ENCODE data around the gene RBFOX1. TPM values are rescaled to one million over a fixed set of nuclear protein-coding genes. Genes with fewer than 3 reads are reported as not detected.

The RBFOX1 gene
- total RNA-seq, 1 donor from 2014 or later = 34.4 TPM

DNA sequence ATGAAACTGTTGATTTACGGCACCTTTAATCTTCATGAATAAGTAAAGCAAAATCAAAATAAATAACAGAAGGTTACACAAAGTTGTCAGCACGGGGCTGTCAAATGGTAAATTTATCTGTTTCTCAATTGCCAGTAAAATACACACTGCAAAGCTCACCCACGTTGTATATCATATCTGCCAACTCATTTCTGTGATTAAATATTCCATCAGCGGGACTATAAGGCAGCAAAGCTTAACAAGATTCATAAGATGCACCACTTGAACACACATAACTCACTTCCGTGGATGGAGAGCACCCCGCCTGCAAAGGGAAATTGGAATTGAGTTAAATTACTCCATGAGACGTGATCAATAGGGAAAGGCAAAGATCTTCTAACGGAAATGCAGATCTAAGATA is 280.0 kb downstream of the RBFOX1 start:
- DNase-seq = no peak

DNA sequence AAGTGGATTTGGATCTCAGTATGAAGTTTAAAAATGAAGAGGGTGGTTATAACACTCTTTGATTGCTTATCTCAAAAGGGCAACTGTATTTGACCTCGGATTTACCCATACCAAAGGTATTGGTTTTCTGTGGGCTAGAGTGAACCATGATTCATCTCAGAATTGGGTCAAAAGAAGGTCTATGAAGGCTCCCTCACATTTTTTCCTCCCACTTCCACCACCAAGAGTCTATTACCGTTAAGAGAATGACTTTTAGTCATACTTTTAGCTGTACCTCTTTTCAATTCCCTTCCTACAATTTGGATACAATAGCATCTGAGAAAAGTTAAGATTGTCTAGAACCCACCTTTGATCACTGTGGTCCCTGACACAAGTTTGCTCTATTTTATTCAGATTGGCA is 280.9 kb downstream of the RBFOX1 start:
- no peak for DNase-seq

DNA sequence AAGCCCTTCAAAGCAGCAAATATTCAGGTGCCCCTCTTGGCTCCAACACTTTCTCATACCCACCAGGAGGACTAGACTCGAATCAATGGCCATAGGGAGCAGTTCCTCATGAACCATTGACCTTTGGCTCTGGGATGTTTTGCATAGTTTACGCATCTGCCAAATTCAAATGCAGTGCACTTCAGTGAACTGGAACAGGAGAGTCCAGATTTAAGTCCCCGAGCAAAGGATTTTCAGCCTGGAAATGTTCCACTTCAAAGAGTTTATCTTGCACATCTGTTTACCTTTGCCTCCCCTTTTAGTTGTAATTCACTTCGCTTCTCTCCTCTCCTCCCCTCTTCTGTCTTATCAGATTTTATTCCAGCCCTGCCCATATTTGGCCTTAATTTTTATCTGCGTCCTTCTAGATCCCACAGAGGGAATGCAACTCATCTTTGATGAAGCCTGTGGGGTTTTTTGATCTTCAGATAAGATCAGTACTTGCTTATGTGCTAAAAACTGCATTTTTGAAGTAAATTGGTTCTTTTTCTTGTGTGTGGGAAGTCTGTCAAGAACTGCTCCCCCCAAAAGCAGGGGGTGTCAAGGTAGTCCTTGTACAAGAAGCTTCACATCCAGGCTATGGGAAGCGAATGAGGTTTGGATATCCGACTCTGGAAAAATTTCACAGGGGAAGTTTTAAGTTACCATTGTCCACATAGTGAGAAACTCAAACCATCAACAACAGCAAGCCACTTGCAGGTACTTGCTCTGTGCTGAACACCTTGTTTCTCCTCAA is 281.6 kb downstream of the RBFOX1 start:
- DNase-seq = no peak

DNA sequence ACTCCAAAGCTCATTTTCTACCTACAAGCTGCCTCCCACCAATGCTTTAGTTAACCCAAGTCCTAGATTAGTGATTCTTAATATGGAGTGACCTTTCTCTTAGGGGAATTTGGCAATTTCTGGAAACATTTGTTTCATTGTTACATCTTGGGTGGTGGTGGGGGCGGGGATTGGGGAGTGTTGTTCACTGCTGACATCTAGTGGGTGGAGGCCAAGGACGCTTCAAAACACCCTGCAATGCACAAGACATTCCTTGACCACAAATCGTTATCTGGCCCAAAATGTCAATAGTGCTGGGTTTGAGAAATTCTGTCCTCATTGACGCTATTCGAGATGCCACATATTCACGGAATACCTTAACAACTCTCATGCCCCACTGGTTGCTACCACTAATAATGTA is 282.9 kb downstream of the RBFOX1 start:
- DNase-seq = no peak

DNA sequence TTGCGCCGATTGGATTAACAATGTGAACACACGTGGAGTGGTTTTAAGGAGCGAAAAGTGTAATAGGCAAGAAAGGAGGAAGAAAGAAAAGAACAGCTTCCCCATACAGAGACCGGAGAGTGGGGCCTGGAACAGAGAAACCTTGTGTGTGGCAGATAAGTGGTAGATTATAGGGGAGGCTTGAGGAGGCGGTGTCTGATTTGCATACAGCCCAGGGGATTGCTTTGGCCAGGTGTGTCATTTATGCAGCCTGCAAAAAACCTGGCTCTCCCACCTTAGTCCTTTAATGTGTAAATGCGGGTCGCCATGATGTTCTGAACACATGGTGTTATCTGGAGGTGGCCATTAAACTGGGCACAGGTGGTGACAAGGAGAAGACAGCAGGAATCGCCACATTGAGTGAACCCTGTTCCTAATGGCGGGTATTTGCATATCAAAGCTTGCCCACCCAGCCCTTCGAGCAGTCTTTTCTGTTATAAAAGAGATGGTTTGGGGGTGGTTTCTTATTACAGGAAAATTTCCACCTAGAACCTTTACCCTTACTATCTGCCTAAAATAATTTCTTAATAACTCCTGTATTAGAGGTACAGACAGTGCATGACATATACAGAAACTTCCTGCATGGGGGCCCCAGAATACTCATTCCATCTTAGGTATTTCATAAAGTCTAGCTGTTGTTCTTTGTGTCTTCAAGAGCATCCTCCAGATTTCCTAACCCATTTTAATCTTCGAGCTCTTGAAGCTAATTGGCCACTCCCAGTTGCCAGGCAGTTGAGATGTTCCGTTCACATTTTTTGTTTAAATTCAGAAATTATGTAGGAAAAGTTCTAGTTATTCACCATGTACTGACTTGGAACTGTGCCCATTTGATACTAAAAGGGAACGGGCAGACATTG is 292.5 kb downstream of the RBFOX1 start:
- no peak for DNase-seq

DNA sequence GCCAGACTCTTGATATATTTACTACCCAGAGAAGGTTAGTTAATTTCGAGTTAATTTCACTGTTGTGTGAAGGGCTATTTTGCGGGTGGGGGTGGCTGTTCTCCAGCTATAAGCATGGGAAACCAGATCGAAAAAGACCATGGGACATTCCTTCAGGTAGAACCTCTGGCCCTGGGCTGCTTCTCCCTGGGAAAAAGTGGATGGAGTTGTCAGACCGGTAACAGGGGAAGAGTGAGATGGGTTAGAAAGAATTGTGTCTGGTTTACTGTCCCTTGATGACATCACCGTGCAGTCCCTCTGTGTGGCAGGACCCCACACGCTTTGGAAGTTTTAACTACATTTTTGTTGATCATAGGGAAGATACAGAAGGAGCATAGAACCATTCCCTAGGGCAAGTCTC is 296.3 kb downstream of the RBFOX1 start:
- DNase-seq = no peak

DNA sequence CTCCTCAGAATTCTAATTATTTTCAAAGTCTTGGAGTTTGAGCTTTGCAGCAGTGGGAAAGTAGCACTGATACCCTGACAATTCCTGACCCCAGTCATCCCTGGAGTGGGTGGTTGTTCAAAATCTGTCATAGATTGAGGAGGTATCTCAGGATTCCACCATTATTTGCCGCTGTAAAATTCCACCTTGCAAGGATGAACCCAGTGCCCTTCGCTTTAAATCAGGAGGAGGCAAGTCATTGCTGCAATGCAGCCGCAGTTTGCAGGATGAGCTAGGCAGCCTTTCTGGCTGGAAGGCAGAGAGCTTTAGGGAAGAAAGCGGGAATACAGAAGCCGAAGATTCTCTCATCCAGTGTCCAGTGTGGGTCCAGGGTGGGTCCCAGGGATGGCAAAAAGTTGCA is 296.9 kb downstream of the RBFOX1 start:
- DNase-seq = no peak

DNA sequence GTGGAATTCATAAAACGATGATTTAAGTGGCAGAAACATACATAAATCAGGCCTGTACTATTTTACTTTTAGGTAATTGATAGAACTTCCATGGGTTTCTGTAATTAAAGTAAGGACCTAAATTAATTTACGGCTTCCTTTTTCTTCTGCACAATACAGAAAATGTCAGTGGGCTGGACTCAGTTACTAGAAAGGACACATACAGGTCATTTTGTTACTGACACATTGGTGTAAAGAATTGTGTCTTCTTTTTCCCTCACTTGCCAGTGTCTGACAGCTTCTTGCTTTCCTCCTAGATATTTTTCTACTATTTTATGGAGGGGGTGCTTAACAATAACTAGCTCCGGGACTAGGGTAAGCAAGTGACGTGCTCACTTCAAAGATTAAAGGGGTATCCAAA is 304.8 kb downstream of the RBFOX1 start:
- no peak for DNase-seq

DNA sequence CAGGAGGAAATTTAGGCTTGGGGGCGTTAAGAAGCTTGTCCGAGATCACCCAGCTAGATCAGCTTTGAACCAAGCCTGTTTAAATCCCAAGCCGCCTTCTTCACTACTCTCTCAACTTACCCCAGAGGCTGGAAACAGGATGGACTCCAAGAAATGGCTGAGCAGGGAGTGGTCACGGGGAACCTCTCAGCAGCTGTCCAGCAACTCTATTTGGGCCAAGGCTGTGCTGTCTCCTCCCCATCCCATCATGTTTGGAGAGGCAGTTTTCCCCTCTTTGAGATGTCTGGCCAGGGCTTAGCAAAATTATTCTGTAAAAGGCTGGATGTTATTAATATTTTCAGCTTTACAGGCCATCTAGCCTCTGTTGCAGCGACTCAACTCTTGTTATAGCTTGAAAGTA is 305.7 kb downstream of the RBFOX1 start:
- no peak for DNase-seq

DNA sequence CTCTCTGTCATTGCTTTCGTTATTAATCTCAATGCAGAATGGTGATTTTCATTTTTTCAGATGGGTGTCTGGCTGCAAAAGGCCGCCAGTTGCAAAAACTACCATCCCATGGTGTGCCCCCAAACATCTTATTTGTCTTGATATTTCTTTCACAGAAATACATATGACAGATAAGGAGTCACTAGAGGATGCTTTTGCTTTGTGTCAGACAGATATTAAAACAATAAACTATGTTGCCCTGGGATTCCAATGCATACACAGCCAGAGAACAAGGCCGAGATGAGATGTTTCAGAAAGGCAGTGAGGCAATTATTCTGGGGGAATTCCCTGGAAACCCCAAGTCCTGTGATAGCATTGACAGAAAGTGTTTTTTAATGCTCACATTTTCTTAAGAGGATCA is 307.7 kb downstream of the RBFOX1 start:
- no peak for DNase-seq

DNA sequence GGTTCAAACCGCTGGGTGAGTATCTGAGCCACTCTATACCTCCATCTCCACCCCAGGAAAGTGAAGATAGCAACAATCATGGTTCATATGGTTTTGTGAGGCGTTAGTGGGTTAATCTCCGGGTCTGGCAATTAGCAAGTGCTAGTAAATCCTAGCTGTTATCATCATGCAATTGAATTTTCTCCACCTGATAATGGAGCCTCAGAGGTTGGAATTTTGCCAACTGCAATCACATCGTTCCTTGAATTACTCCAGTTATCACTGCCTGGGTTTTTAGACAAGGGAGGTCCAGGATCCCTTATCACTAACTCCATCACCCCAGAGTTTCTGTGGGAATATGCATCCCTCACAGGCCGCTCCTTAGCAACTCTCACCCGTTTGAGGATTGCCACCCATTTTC is 311.5 kb downstream of the RBFOX1 start:
- no peak for DNase-seq

DNA sequence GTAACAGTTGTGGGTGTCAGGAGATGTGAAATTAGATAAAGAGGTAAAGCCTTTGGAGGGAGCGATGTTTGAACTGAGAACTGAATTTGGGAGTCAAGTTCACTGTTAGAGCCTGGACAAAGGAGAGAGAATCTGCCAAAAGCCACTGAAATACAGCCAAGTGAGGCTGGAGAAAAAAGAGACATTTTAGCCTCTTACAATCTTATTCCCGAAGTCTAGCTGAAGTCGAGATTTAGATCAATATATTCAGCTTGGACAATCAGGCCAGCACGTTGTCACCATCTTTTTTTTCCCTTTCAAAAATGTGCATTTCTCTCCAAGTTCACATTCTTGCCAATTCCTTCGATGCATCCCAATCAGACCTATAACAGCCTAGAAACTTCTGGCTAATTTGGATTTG is 312.2 kb downstream of the RBFOX1 start:
- DNase-seq = no peak

DNA sequence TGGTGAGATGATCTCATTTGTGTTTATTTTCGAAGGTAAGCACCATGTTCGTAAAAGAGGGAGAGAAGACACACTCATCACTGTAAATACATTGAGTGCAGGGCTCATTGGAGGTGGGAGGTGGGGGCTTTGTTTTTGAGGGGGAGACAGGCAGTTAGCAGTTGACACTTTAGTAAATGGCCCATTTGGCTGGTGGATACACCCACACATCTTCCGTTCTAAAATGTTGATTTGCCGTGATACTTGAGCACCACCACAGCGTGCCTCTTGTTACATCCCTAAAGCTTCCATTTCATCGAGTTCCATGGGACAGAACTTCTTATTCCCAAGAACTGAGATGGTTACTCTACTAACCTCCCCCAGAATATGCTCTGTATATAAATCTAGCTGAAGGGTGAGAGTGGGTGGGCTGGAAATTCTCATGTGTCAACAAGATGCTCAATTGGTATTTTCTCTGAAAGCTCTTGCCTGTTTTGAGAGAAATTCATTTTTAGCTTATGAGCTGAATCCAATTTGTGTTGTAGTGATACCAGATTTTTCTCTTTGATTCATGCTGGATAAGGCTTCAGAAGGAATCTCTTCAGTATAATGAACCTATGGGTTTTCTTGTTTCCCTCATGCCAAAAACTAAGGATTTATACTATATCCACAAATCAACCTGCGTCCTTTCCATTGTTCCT is 314.3 kb downstream of the RBFOX1 start:
- no peak for DNase-seq

DNA sequence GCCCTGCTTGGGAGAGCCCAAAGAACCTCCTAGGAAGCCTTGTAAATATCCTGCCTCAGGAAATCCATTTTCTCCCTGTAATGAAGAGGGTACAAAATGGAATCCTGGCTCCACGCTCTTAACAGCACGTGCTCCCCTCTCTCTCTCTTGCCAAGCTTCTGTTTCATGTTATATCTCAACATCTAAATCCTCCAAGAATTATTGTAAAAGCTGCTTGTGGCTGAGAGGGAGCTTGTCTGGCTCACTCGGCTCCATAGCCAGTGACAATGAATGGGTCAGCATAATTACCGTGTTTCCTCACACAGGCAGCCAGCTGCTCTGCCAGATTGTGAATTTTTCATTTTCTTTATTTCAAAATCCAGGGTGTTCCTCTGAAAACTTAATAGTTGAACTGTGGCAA is 317.8 kb downstream of the RBFOX1 start:
- peak; percentile 60 for DNase-seq

DNA sequence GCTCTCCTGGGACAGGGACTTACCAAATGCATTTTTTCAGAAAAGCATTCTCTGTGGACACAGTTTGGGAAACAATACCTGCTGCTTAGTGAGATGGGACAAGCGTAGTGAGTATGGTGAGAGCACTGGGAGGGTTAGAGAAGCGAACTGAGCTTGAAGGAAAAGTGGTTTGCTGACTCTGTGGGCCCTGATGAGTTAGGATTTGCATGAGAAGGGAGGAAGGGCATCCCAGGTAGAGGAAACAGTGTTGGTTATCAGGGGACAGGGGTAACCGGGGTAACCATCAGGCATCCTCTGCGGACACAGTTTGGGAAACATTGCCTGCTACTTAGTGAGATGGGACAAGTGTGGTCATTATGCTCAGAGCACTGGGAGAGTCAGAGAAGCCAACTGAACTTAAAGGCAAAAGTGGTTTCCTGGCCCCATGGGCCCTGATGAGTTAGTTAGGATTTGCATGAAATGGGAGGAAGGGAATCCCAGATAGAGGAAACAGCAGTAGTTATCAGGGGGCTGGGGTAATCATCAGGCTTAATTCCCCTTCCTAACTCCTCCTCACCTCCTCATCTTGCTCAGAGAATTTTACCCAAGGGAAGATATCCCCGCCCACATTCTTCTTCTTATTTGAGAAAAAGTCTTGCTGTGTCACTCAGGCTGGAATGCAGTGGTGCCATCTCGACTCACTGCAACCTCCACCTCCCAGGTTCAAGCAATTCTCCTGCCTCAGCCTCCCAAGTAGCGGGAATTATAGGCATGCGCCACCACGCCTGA is 319.3 kb downstream of the RBFOX1 start:
- no peak for DNase-seq

DNA sequence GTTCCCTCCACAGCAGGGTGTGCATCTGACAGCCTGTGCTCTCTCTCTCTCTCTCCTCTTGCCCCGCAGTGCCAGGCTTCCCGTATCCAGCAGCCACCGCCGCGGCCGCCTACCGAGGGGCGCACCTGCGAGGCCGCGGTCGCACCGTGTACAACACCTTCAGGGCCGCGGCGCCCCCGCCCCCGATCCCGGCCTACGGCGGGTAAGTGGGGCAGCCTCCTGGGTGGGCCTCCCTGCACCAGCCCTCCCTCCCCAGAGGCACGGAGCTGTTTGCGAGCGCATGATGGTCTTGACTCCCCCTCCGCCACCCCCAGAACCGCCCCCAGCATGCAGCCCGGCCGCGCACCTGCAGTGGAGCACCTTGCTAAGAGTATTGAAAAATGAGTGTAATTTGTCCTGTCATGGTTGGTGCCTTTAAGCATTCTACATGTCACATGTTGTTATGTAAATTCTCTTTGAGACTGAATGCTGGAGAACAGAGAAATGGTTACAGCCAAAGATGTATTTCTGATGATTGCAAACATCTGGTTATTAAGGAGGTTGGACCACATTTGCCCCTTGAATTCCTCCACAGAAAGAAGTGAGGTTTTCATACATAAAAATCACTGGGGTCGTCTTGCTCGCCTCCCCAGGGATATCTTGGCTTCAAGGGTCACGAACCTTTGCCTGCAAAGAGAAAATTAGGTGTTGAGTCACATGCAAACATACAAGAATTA is 321.3 kb downstream of the RBFOX1 start:
- no peak for DNase-seq

DNA sequence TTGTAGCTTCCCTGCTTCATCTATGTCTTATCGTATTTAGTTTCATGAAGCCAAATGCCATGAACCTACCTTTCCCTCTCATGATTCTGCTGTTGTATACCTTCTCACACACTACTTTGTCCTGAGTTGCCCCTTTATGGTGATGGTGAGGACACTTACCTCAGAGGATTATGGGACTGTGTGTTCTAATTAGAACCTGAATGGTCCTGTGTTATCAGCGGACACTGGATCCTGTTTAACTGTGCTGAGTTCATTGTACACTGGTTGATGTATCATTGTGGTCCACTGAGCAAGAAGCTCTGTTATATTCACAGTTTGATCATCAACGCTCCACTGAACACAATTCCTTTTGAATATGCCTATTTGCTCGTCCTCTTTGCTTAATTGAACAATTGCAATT is 343.0 kb downstream of the RBFOX1 start:
- no peak for DNase-seq

DNA sequence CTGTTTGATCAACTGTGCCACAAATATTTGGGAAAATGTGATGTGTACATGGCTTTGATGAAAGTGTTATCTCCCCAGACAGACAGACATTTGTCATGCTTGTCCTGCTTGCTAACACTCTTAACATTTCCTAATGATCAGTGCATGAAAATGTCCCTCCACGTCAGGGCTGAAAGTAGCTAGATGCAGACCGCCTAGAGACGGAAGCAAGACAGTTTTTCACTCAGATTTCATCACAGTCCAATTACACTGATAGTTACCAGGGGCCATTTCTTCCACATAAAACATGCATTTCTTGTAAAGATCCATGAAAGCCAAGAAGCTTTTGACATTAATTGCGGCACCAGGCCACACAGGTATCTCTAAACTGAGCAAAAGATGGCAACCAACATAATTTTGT is 347.7 kb downstream of the RBFOX1 start:
- DNase-seq = no peak

DNA sequence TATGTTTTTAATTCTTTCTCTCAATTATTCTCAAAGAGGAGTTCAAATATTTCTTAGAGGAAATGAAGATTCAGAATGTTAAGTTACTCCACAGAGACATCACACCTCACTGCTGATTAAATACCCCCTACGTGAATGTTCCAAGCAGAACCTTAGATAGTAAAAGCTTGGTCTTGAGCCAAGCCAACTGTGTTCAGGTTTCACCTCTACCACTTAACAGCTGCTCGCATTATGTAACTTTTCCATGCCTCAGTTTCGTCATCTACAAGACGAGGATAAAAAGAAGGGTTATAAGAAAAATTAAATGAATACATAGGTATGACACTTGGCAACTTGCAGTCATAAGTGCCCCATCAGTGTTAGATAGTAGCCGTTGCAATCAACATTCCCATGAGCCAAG is 356.2 kb downstream of the RBFOX1 start:
- no peak for DNase-seq

DNA sequence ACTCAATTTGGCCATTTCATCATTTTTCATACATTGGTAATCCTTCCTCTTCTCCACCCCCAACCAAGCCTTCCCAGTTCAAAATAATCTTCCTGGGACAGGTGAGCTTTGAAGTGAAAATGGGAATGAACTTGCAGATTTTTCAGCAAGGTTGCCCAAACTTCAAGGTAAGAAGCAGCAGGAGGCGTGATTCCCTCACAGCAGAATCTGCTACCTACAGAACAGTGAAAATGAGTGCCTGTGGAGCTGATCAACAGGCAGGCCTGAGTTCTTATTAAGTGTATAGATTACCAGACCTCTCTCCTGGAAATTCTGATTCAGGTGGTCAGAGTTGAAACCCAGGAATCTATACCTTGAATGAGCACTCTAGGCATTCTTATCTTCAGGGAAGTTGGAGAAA is 356.6 kb downstream of the RBFOX1 start:
- DNase-seq = no peak

DNA sequence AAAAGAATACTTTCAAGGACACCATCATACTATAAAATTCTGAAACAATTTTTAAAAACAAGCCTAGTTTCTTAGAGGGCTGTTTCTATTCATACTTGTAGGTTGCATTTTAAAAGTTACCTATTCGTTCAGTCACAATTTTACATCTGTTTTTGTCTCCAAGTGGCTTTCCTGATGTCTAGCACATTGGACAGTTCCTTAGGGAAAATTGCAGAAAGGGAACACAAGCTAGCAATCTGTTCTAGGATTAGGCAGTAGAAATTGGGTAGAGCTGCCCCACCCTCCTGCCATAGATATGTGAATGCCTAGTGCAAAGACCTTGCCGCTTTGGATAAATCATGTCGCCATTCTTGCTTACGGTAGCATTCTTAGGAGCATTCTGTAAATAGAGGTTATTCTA is 358.9 kb downstream of the RBFOX1 start:
- DNase-seq = no peak

DNA sequence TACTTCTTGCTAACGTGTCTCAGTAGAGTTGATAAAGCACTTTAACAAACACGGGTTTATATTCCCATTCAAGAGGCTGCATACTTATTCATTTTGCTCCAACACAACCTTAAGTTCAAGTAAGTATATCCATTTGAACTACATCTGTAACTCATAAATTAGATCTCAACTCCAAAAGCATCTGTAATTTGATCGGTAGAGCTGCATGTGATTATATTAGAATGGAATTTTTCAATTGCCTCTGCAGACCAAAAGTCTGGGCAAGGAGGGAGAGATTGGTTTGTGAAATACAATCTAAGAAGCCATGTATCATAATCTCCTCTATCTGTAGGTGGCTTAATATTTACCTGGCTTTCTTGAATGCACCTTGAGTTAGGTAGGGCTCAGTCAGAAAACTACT is 371.0 kb downstream of the RBFOX1 start:
- no peak for DNase-seq
